ENCODE data around the gene MECP2.
"Not testable (repeated sequence)": the region's sequence is repeated elsewhere in the genome, so short reads cannot be mapped to it uniquely, and the experiment has no call there.

MECP2 gene

DNA sequence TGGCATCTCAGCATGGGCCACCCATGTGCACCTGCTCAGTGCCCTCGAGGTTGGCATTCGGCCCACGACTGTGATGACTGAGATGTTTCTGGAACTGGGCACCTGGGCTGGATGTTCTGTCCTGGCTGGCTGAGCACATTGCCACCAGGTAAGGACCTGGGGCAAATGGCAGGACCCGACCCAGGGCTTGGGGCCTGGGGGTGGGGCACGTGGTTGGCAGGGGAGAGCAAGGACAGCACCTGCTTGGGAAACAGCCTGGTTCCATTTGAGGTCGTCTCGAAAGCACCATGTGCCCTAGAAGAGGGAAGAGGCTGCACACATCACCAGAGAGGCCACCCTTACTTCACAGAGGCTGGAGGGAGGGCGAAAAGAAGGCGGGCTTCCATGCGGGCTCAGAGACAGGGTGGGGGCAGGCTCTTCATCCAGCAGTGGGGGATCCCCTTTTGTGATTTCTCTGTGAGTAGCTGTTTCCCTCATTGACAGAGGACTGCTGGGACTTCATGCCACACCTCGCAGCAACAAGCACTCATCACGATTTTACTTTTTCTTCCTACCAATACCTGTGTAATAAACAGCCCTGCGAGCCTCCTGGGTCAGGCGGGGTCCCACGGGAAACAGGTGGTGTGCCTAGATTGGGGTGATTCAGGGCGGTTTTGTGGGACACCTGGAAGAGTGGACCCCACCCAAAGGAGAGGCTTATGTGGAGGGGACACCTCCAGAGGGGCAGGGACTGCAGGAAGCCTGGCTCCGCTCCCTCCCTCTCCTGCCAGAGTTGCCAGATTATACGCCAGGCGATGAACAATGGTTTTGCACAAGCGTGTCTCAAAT is 113.0 kb downstream of the MECP2 start:
- no peak for DNase-seq

DNA sequence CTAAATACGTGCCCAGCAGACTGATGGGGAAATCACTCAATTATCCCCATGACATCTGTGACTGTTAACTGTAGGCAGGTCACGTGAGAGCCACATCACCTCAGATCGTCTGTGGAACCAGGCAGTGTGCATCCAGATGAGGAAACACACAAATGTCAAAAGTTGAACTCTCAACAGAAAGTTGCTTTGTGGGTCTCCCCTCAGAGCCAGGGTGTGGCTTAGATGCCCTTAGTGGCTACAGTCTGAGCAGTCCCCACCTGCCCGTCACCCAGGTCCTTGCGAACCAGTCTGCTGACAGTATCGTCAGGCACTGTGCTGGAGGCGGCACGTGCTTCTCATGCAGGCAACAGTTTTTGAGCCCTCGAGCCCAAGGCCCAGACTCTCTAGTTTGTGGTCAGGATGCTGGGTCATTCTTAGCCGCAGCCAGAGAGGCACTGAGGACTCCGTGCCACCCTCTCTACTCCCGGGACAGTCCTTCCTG is 114.2 kb downstream of the MECP2 start:
- DNase-seq, result no peak

DNA sequence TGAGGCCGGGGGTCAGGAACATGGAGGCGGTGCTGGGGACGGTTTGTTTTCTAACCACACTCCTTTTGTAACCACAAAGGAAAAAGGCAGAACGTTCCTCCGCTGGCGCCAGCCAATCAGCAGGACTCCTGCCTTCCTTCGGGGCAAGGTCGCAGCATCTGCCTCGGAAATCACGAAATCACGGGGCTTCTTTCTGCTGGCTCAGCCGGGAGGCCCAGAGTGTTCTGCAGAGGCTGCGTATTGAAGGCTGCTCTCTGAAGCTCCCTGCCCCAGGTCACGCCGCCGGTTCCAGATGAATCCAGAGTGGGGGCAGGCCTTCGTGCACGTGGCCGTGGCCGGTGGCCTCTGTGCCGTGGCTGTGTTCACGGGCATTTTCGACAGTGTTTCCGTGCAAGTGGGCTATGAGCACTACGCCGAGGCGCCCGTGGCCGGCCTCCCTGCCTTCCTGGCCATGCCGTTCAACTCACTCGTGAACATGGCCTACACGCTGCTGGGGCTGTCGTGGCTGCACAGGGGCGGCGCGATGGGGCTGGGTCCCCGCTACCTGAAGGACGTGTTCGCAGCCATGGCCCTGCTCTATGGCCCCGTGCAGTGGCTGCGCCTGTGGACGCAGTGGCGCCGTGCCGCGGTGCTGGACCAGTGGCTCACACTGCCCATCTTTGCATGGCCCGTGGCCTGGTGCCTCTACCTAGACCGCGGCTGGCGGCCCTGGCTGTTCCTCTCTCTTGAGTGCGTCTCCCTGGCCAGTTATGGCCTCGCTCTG is 115.6 kb downstream of the MECP2 start:
- DNase-seq, result no peak

DNA sequence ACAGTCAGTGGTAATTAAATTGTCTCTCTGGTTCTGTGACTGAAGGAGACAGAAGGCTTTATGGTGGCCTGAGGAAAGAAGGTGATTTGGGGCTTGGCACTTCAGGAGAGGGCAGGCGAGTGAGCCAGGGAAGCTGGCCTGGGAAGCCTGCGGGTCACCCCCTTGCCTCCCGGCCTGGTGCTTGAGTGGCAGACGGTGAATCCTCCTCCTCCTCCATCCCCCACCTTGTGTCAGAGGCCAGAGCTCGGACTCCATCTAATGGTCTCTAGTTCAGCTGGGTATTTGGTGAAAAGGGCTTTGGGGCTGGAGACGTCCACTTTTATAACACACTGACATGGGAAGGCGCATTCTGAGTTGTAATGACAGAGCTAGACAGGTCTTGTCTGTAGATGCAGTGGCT is 116.3 kb downstream of the MECP2 start:
- no peak for DNase-seq

DNA sequence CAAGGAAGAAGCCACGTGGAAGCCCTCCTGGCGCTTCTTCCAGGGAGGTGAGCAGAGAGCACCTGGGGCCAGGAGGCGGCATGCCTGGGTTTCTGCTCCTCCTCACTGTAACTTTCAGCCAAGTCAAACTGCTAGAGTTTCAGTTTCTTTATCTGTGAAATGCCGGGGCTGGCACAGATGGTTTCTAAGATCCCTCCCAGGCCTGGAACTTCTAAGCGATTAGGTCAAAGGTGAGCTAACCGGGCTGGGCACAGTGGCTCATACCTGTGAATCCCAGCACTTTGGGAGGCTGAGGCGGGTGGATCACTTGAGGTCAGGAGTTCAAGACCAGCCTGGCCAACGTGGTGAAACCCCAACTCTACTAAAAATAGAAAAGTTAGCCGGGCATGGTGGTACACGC is 117.1 kb downstream of the MECP2 start:
- DNase-seq, result not testable (repeated sequence)

- DNase-seq, result no peak
Observed at GRCh38 chrX:153974726-153975286, 122.7 kb downstream of the MECP2 start.

GRCh38 chrX:153974003-153974725 is 123.4 kb downstream of the MECP2 start:
- DNase-seq, result no peak

DNA sequence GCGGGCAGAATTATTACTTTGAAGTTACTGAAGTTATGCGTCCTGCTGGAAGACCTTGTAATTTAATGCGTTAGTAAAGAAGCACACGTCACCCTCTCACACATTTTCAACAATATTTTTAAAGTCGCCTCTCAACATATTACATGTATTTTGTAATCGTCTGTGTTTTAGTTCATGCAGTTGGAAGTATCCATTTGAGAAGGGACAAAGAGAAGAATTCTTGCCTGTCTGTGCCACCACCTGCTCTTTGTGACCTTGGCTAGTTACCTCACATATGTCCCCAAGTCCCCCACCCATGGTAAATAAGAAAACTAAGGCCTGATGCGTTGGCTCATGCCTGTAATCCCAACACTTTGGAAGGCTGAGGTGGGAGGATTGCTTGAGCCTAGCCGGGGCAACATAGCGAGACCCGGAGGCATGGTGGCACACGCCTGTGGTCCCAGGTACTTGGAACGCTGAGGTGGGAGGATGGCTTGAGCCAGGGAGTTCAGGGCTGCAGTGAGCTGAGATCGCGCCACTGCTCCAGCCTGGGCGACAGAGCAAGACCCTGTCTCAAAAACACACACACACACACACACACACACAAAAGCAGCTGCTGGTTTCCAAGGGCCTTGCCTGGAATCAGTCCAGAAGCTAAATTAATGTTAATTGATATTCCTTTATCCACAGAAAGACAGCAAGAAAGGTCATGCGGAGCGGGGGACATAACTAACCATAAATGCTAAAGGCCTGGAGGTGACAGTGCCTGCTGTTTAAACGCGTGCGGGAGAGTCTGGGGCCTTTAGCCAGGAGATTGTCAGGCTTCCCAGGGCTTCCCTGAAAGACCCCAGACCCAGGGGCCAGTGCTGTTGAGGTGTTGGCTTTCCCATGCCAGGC is 124.2 kb downstream of the MECP2 start:
- no peak for DNase-seq

GRCh38 chrX:153972368-153973126 is 125.0 kb downstream of the MECP2 start, which contains the start of gene TMEM187:
Gene TMEM187, plus strand, starts transcription at chrX:153972754. Its CDS starts 9,309 bp downstream, at chrX:153982063.
- DNase-seq, result peak; percentile 87

All from NCI-H526 treated with DMSO at 0.1 percent for 48 hours (cell line).